ENCODE data around the gene EML5.
"Not testable (repeated sequence)": the region's sequence is repeated elsewhere in the genome, so short reads cannot be mapped to it uniquely, and the experiment has no call there.

EML5 gene

DNA sequence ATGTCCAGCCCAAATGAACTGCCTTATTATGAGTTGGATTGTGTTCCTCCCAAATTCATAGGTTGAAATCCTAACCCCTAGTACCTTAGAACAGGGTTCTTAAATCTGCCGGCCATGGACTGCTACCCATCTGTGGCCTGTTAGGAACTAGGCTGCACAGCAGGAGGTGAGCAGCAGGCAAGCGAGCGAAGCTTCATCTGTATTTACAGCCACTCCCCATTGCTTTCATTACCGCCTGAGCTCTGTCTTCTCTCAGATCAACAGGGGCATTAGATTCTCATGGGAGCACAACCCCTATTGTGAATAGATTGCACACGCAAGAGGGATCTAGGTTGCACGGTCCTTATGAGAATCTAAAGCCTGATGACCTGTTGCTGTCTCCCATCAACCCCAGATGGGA lies 9.8 kb upstream of the EML5 start:
- no peak for DNase-seq (ENCODE audit: low read depth in 2 of 2)

GRCh38 chr14:88799522-88799921 lies 6.8 kb upstream of the EML5 start:
- no peak for DNase-seq (ENCODE audit: low read depth in 2 of 2)

DNA sequence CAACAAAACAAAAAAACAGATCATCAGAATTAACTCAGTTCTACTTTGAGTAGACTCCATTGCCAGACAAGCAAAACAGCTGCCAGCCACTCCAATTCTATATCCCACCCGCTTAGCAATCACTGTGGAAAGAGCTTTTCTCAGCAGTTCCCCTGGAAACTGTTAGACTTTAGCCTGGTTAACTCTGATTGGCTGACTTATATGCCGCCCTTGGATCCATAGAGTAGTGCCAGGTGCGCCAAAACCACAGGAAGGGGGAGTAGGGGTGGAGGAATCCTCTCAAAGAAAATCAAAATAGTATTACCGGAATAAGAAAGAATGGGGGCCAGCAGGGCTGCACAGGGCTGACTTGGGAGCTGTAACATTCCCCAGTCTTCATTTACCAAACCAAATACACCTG lies 5.4 kb upstream of the EML5 start:
- DNase-seq (ENCODE audit: low read depth in 2 of 2) = no peak

DNA sequence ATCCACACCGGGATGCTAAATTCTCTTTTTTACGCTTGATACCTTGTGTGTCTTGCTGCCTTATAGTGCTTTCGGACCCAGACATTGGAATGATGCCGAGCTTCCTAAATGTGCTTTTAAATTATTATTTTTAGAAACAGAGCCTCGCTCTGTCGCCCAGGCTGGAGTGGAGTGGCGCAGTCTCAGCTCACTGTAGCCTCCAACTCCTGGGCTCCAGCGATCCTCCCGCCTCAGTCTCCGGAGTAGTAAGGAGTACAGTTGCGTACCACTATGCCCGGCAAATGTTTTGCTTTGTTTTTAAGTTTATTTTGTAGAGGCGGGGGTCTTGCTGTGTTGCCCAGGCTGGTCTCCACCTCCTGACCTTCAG lies 489 bp upstream of the EML5 start:
- DNase-seq (ENCODE audit: low read depth in 2 of 2) = no peak

- DNase-seq (ENCODE audit: low read depth in 2 of 2) = no peak
Measured at GRCh38 chr14:88791629-88792472, 902 bp downstream of the EML5 start.

- no peak for DNase-seq (ENCODE audit: low read depth in 2 of 2)
Measured at GRCh38 chr14:88791252-88791621, 1.5 kb downstream of the EML5 start.

GRCh38 chr14:88790501-88791251 lies 2.1 kb downstream of the EML5 start:
- DNase-seq (ENCODE audit: low read depth in 2 of 2) = no peak

DNA sequence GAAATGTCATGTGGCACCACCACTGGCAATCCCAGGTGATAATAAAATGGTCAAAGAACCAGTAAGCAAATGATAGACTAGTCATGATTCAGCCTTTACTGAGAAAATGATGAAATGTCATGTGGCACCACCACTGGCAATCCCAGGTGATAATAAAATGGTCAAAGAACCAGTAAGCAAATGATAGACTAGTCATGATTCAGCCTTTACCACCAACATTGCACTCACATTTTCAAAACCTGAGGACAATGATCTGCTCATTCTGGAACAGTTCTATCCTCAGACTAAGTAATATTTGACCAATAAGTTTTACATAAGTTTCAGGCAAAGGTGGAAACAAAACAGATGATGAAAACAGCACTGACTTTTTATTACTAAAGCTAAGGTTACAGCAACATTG lies 3.2 kb downstream of the EML5 start:
- DNase-seq (ENCODE audit: low read depth in 2 of 2) = not testable (repeated sequence)

GRCh38 chr14:88786715-88787114 lies 6.0 kb downstream of the EML5 start:
- no peak for DNase-seq (ENCODE audit: low read depth in 2 of 2)

DNA sequence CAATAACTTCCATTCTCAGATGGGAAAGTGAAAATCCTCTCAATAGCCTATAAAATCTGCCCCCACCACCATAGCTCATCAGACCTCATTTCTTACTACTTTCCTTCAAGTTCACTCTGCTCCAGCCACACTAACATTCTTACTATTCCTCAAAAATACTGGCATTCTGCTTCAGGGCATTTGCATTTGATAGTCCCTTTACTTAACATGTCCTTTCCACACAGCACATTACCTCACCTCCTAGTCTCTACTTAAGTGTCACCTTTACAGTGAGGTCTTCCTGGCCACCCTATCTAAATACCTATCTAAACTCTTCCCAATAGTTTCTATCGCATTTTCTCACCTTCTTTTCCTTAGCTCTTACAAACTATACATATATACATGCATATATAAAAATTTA lies 6.8 kb downstream of the EML5 start:
- no peak for DNase-seq (ENCODE audit: low read depth in 2 of 2)

DNA sequence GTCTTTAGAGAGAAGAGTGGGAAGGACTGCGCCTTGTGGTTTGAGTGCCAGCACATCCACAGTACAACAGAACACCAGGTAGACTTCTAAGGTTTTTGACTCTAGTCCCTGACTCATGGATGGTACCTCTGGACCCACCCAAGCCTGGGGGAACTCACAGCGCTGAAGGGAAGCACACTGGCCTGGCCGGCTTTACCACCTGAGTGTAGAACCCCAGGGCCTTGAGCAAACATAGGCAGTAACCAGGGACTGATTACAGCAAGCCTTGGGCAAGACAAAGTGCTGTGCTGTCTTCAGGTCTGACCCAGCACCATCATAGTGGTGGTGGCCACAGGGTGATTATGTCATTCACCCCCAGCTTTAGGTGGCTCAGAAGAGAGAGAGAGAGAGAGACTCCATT lies 17.2 kb downstream of the EML5 start:
- DNase-seq (ENCODE audit: low read depth in 2 of 2) = no peak

DNA sequence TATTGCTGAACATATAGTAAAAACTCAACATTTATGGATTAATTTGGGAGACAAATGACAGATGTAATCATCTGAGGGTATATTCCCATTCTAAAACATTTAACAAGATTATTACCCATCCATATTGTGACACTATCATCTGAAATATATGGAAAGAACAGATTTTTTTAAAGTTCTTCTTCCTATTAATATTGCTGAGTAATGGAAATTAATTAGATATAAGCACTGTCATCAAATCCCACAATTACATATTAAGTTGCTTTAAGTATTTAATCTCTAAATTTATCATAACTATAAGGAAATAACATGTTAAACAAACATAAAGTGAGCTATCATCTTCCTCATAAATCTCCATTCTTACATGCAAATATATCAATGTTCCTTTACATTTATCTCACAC lies 22.0 kb downstream of the EML5 start:
- no peak for DNase-seq (ENCODE audit: low read depth in 2 of 2)

DNA sequence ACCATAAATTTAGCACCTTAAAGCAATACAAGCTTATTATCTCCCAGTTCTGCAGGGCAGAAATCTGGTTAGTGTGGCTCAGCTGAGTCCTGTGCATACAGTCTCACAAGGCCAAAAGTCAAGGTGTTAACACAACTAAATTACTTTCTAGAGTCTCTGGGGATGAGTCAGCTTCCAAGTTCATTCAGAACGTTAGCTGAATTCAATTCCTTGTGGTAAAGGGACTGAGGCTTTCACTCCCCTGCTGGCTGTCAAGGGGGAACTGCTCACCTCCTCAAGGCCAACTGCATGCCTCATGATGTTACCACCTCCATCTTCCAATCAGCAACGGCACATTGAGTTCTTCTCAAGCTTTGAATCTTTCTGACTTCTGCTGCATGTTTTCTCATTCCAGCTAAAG lies 27.6 kb downstream of the EML5 start:
- DNase-seq (ENCODE audit: low read depth in 2 of 2) = no peak

DNA sequence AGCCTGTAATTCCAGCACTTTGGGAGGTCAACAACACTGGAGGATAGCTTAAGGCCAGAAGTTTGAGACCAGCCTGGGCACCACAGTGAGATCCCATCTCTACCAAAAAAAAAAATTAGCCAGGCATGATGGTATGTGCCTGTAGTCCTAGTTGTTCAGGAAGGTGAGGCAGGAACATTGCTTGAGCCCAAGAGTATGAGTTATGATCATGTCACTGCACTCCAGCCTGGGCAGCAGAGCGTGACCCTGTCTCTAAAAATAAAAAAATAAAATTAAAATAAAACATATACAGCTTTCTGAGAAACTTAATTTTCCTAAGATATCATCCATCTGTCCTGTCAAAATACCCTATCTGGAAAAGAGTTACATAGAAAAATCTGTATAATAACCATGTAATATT lies 38.9 kb downstream of the EML5 start:
- no peak for DNase-seq (ENCODE audit: low read depth in 2 of 2)

- DNase-seq (ENCODE audit: low read depth in 2 of 2) = no peak
Measured at GRCh38 chr14:88750945-88751344, 41.8 kb downstream of the EML5 start.

DNA sequence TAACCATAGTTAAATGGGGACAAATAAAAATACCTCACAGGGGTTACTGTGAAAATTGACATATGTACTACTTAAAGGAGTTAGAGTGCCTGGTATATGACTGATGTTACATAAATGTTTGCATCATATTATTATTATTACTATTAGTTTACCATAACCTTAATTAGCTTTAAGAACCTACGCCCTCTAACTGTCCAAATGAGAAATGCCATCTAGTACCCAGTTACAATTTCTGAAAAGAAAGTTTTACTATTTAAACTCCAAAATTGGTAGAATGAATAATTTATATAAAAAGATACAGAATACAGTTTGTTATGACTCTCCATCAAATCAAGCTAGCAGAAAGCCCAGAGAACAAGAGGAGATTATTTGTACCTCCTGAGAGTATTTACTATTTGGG lies 42.3 kb downstream of the EML5 start:
- DNase-seq (ENCODE audit: low read depth in 2 of 2) = no peak

DNA sequence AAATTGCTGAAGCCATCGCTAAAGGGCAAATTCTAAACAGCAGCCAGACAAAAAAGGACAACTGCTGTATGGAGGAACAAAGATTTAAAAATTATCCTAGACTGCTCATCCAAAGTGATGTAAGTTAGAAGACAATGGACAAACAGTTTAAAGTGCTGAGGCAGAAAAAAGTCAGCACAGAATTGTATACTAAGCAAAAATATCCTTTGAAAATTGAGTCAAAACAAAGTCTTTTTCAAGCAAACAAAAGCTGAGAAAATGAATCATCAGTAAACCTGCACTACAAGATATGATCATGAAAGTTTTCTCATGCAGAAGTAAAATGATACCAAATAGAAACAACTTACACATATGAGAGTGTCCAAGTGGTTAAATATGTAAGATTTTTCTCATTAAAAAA lies 43.6 kb downstream of the EML5 start:
- no peak for DNase-seq (ENCODE audit: low read depth in 2 of 2)

GRCh38 chr14:88748288-88748687 lies 44.5 kb downstream of the EML5 start:
- no peak for DNase-seq (ENCODE audit: low read depth in 2 of 2)

DNA sequence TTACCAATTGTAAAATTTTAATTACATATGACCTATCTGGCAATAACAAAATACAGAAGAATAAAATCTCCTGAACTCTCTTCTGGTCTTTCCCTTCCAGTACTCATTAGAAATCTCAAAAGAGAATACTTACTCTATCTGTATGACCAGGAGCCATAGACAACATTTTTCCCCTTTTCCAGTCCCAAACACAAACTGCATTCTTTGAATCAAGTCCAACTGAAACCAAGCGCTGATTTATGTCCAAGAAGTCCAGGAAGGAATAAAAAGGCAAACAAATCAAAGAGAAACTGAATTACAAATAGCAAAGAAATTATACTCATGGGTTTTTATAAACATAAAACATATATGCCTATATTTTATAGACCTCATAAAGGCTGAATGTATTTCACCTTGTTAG lies 46.7 kb downstream of the EML5 start:
- no peak for DNase-seq (ENCODE audit: low read depth in 2 of 2)

DNA sequence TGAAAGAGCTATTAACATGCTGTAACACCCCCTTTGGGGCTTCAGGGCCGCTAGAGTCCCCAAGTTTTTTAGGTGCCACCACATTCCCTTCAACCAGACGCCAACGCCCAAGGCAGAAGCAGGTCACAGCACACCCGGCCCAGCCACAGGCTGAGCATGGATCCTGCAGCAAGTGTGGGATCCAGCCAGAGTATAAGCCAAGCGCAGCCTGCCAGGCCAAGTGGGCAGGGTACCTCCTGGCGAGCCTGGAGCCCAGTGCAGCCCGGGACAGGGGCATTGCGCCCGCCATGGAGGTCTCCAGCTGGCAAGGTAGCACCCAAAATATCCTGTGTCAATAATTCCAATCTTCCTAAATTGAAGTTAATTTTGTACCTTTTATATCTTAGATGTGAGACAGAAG lies 55.5 kb downstream of the EML5 start:
- DNase-seq (ENCODE audit: low read depth in 2 of 2) = no peak

DNA sequence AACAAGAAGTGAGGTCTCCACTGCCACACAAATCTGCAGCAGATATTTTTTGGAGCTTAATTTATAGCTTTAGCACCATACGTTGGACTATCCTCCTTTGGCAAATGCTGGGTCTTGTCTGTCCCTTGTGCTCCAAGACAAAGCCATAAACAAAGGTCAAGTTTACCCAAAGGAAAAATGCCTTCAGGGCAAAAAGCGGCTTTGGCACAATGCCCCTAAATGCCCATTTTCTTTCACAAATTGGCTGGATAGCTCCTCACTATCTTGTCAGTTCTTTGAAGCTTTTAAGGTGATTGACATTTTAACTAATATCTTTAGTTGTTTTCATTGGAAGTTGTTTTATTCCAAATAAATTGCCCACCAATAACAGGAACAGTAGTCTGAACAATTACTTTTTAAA lies 59.6 kb downstream of the EML5 start:
- no peak for DNase-seq (ENCODE audit: low read depth in 2 of 2)

DNA sequence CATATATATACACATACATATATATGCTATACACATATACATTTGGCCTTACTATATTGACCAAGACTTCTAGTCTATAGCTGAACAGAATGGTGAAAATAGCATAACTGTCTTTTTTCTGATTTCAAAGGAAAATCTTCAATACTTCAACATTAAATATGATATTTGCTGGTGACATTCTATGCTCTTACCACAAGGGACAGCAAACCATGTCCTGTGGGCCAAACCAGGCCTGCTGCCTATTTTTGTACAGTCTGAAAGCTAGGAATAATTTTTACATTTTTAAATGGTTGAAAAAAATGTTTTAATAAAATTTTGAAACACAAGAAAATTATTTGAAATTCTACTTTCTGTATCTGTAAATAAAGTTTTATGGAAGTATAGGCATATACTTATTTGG lies 63.6 kb downstream of the EML5 start:
- DNase-seq (ENCODE audit: low read depth in 2 of 2) = no peak

GRCh38 chr14:88727057-88727456 lies 65.7 kb downstream of the EML5 start:
- DNase-seq (ENCODE audit: low read depth in 2 of 2) = no peak

DNA sequence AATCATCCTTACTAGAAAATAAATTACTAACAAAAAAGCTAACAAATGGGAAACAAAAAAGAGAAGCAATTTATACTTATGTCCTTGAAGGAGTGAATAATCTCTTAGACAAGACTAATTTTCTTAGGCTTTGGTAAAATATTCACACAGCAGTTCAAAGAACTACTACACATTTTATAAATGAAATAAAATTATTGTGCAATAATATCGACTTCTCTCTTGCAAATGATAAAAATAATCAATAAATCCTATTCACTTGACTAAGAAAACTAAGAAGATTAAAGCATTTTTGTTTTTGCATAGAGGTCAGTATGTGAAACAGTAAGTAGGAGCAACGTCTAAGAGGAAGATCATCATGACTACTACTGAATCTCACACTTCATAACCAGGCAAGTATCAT lies 82.0 kb downstream of the EML5 start:
- DNase-seq (ENCODE audit: low read depth in 2 of 2) = no peak
